Measurements from ENCODE around the gene ATF6.

GRCh38 chr1:161805399-161806197, 39.5 kb downstream of the ATF6 start:
- TF ChIP-seq CTCF (conservative IDR thresholded peaks at IDR 0.05; ENCODE audit: low read length) (no peak), EZH2phosphoT487 (IDR thresholded peaks at IDR 0.05; ENCODE audit: borderline replicate concordance, low read depth, low read length) (no peak)
